HEK293 (cell line): ENCODE measurements around the gene POLR1G.

Experiments used
- CTCF ChIA-PET: fragments of 350-600 bp; formaldehyde crosslinking; extraction: SDS; loops from one replicate; lab custom pipeline; 2021; ENCODE audit warnings: antibody characterized with exemption; lab: Yijun Ruan, JAX
- POLR2A ChIA-PET: fragments of 300-600 bp; formaldehyde crosslinking; extraction: SDS; loops from one replicate; lab custom pipeline; 2020; ENCODE audit warnings: antibody characterized with exemption, inconsistent platforms; lab: Yijun Ruan, JAX
- H3K27ac ChIP-seq: fragments of 200-500 bp; sonication (Bioruptor generic); 2 replicates; pipeline ENCODE4 v1.5.1; 2014; ENCODE audit warnings: low read depth, low read length, control low read depth, inconsistent platforms; ENCODE audit errors: extremely low read depth
- H3K36me3 ChIP-seq, 2 experiments: fragments of 200-500 bp in 1 of 2; sonication (Bioruptor generic) in 1 of 2; 1 replicate in 1 of 2; 2 replicates in 1 of 2; pipeline ENCODE4 v1.5.1; 2014 to 2017; ENCODE audit warnings: inconsistent platforms in 2 of 2, low read length in 2 of 2; ENCODE audit not compliant: control insufficient read depth in 2 of 2, insufficient read depth in 1 of 2
- H3K4me1 ChIP-seq: fragments of 200-500 bp; sonication (Bioruptor generic); 2 replicates; pipeline ENCODE4 v1.5.1; 2014; ENCODE audit warnings: mild to moderate bottlenecking, low read length, inconsistent platforms; ENCODE audit not compliant: control insufficient read depth, insufficient read depth
- H3K4me3 ChIP-seq: 2 replicates; pipeline ENCODE4 v1.5.1; 2011; ENCODE audit warnings: low read depth, mild to moderate bottlenecking, control low read depth, low read length, moderate library complexity
- H3K9me3 ChIP-seq: fragments of 200-500 bp; sonication (Bioruptor generic); 2 replicates; pipeline ENCODE4 v1.5.1; 2014; ENCODE audit warnings: low read depth, low read length, inconsistent platforms; ENCODE audit not compliant: control insufficient read depth, insufficient read depth
- FEZF1 ChIP-seq: fragments of 450-650 bp; formaldehyde crosslinking; IDR thresholded peaks from 2 replicates; pipeline ENCODE4 v1.5.1; 2016; ENCODE audit warnings: missing biosample characterization, missing genetic modification characterization
- HOXA7 ChIP-seq: sonication (generic); formaldehyde crosslinking; IDR thresholded peaks from 2 replicates; pipeline ENCODE4 v1.8.1; 2022; ENCODE audit warnings: missing genetic modification reagents, borderline replicate concordance
- KLF8 ChIP-seq: fragments of 450-650 bp; formaldehyde crosslinking; IDR thresholded peaks from 2 replicates; pipeline ENCODE4 v1.5.1; 2016; ENCODE audit warnings: missing biosample characterization, missing genetic modification characterization
- MZF1 ChIP-seq: fragments of 450-650 bp; formaldehyde crosslinking; IDR thresholded peaks from 2 replicates; pipeline ENCODE4 v1.5.1; 2017; ENCODE audit warnings: missing biosample characterization, missing genetic modification characterization, borderline replicate concordance
- OSR2 ChIP-seq: fragments of 450-650 bp; formaldehyde crosslinking; IDR thresholded peaks from 2 replicates; pipeline ENCODE4 v1.5.1; 2016; ENCODE audit warnings: missing biosample characterization, missing genetic modification characterization
- SCRT2 ChIP-seq: fragments of 450-650 bp; formaldehyde crosslinking; IDR thresholded peaks from 2 replicates; pipeline ENCODE4 v1.5.1; 2016; ENCODE audit warnings: missing biosample characterization, missing genetic modification characterization
- SP7 ChIP-seq: fragments of 450-650 bp; formaldehyde crosslinking; IDR thresholded peaks from 2 replicates; pipeline ENCODE4 v1.5.1; 2016; ENCODE audit warnings: missing biosample characterization, missing genetic modification characterization
- ZNF10 ChIP-seq: fragments of 450-650 bp; formaldehyde crosslinking; IDR thresholded peaks from 2 replicates; pipeline ENCODE4 v1.5.1; 2017; ENCODE audit warnings: missing biosample characterization, missing genetic modification characterization
- ZNF121 ChIP-seq: fragments of 450-650 bp; formaldehyde crosslinking; IDR thresholded peaks from 2 replicates; pipeline ENCODE4 v1.5.1; 2016; ENCODE audit warnings: missing biosample characterization, missing genetic modification characterization
- ZNF292 ChIP-seq: fragments of 450-650 bp; formaldehyde crosslinking; IDR thresholded peaks from 2 replicates; pipeline ENCODE4 v1.5.1; 2016; ENCODE audit warnings: low read depth, missing biosample characterization, missing genetic modification characterization, borderline replicate concordance
- ZNF311 ChIP-seq: fragments of 450-650 bp; formaldehyde crosslinking; IDR thresholded peaks from 2 replicates; pipeline ENCODE4 v1.5.1; 2017; ENCODE audit warnings: missing biosample characterization, missing genetic modification characterization, borderline replicate concordance
- ZNF548 ChIP-seq: fragments of 450-650 bp; formaldehyde crosslinking; IDR thresholded peaks from 2 replicates; pipeline ENCODE4 v1.5.1; 2016; ENCODE audit warnings: missing biosample characterization, missing genetic modification characterization
- ZNF596 ChIP-seq: fragments of 450-650 bp; IDR thresholded peaks from 2 replicates; pipeline ENCODE4 v1.5.0; 2018; ENCODE audit warnings: missing biosample characterization, mild to moderate bottlenecking, missing genetic modification characterization, moderate library complexity
- ZNF639 ChIP-seq: fragments of 450-650 bp; formaldehyde crosslinking; IDR thresholded peaks from 2 replicates; pipeline ENCODE4 v1.5.1; 2016; ENCODE audit warnings: missing biosample characterization, missing genetic modification characterization
- ZNF654 ChIP-seq: fragments of 450-650 bp; formaldehyde crosslinking; IDR thresholded peaks from 2 replicates; pipeline ENCODE4 v1.5.1; 2016; ENCODE audit warnings: low read depth, missing biosample characterization, missing genetic modification characterization
- ZNF664 ChIP-seq: fragments of 450-650 bp; formaldehyde crosslinking; IDR thresholded peaks from 2 replicates; pipeline ENCODE4 v1.5.1; 2016; ENCODE audit warnings: missing biosample characterization, missing genetic modification characterization
- ZSCAN30 ChIP-seq: fragments of 450-650 bp; IDR thresholded peaks from 2 replicates; pipeline ENCODE4 v1.5.1; 2018; ENCODE audit warnings: missing biosample characterization, mild to moderate bottlenecking, missing genetic modification characterization, moderate library complexity
- ZXDB ChIP-seq: fragments of 450-650 bp; formaldehyde crosslinking; IDR thresholded peaks from 2 replicates; pipeline ENCODE4 v1.5.1; 2016; ENCODE audit warnings: missing biosample characterization, missing genetic modification characterization
- TF ChIP-seq, protein P1 (sequence below): fragments of 450-650 bp; formaldehyde crosslinking; IDR thresholded peaks from 2 replicates; pipeline ENCODE4 v1.5.1; 2016; ENCODE audit warnings: missing biosample characterization, missing genetic modification characterization
- TF ChIP-seq, protein P2 (sequence below): fragments of 450-650 bp; formaldehyde crosslinking; IDR thresholded peaks from 2 replicates; pipeline ENCODE4 v1.5.1; 2016; ENCODE audit warnings: missing biosample characterization, missing genetic modification characterization

The POLR1G gene

DNA sequence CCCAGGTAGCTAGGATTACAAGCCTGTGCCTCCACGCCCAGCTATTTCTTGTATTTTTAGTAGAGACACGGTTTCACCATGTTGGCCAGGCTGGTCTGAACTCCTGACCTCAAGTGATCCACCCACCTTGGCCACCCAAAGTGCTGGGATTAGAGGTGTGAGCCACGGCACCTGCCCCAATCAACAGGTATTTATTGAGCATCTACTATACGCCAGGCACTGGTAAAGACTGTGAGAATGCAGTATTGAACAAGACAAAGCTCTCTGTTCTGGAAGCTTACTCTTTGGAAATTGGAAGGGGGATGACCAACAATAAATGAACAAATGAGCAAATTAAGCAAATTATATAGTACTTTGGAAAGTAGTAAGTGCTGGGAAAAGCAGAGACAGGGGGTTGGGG is 38.7 kb downstream of the POLR1G start:
- ChIA-PET CTCF (interaction anchor here (0.6 to 2.9 kb wide), 16 partner anchors 14 to 1675 kb away, joined by 3 to 38 read pairs (median 5); partner anchors contain the start of gene FOSB), POLR2A (no interaction called here)
- Histone ChIP-seq H3K36me3 (no peaks in the 10 kb centered on the region), H3K4me3 (no peak overlapping the region)
- TF ChIP-seq ZNF664 (tag by site-specific recombination): peak; percentile 98
- peak; percentile 60; the same call in 1 of the 2 replicates for TF ChIP-seq SCRT2 (tag by site-specific recombination)
- TF ChIP-seq ZNF311 (tag by site-specific recombination): no peak
- TF ChIP-seq, all 188 proteins: peak for 2
- H3K27ac ChIP-seq: no peak overlapping the region
- H3K9me3 ChIP-seq: no peaks in the 10 kb centered on the region
- 0 out of 2 replicates have a peak, but pooled peaks cover 8% of the 10 kb centered on the region for H3K4me1 ChIP-seq

DNA sequence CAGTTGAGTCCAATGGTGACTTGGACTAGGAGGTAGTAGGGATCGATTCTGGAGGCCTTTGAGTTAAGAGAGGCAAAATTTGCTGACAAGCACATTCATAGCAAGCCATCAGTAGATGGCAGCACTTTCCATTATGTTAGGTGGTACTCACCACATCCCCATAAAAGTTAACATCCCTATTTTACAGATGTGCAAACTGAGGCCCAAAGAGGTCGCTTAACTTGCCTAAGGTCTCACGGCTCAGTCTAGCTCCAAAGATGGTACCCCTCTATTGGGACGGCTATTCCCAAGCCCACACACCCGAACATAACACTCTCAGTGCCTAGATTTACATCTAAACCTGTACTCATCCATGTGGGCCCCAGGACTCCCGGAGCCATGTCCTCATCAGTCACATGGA is 39.9 kb downstream of the POLR1G start:
- no peak overlapping the region for H3K27ac ChIP-seq
- H3K4me1 ChIP-seq: 0 out of 2 replicates have a peak, but pooled peaks cover 8% of the 10 kb centered on the region
- CTCF ChIA-PET: interaction anchor here (0.5 to 4.2 kb wide), 15 partner anchors 9 to 513 kb away, joined by 3 to 38 read pairs (median 6); partner anchors contain the start of gene FOSB
- POLR2A ChIA-PET: no interaction called here
- TF ChIP-seq ZNF639 (tag by site-specific recombination) (0 out of 2 replicates have a peak, but pooled peaks have one; percentile 23), ZNF548 (tag by site-specific recombination) (no peak), ZXDB (0 out of 2 replicates have a peak, but pooled peaks have one; percentile 32), ZNF292 (tag by site-specific recombination) (no peak), ZNF654 (tag by site-specific recombination) (peak; percentile 42), SP7 (tag by site-specific recombination) (0 out of 2 replicates have a peak, but pooled peaks have one; percentile 19), ZNF10 (tag by site-specific recombination) (peak; percentile 30; the same call in 1 of the 2 replicates), ZSCAN30 (tag by site-specific recombination) (peak; percentile 60; the same call in 1 of the 2 replicates), ZNF664 (tag by site-specific recombination) (peak; percentile 73; the same call in 1 of the 2 replicates), OSR2 (tag by site-specific recombination) (no peak), MZF1 (tag by site-specific recombination) (peak; percentile 92; the same call in 1 of the 2 replicates), HOXA7 (no peak), KLF8 (tag by site-specific recombination) (0 out of 2 replicates have a peak, but pooled peaks have one; percentile 21), ZNF121 (tag by site-specific recombination) (peak; percentile 12; the same call in 1 of the 2 replicates), ZNF596 (no peak), FEZF1 (no peak)
- TF ChIP-seq, protein P1, sequence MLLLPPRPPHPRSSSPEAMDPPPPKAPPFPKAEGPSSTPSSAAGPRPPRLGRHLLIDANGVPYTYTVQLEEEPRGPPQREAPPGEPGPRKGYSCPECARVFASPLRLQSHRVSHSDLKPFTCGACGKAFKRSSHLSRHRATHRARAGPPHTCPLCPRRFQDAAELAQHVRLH (tag by site-specific recombination): peak; percentile 92
- TF ChIP-seq, protein P2, sequence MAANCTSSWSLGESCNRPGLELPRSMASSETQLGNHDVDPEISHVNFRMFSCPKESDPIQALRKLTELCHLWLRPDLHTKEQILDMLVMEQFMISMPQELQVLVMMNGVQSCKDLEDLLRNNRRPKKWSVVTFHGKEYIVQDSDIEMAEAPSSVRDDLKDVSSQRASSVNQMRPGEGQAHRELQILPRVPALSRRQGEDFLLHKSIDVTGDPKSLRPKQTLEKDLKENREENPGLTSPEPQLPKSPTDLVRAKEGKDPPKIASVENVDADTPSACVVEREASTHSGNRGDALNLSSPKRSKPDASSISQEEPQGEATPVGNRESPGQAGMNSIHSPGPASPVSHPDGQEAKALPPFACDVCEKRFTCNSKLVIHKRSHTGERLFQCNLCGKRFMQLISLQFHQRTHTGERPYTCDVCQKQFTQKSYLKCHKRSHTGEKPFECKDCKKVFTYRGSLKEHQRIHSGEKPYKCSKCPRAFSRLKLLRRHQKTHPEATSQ (tag by site-specific recombination): no peak
- H3K9me3 ChIP-seq: no peaks in the 10 kb centered on the region
- no peak overlapping the region for H3K4me3 ChIP-seq
- H3K36me3 ChIP-seq: no peaks in the 10 kb centered on the region
